GM19240 (cell line): Measurements from ENCODE around the gene MPPED2.

Experiments used
- DNase-seq: peaks from one replicate; pipeline ENCODE4 v3.0.0; 2011; ENCODE audit warnings: low spot score; ENCODE audit not compliant: insufficient read length

The MPPED2 gene

DNA sequence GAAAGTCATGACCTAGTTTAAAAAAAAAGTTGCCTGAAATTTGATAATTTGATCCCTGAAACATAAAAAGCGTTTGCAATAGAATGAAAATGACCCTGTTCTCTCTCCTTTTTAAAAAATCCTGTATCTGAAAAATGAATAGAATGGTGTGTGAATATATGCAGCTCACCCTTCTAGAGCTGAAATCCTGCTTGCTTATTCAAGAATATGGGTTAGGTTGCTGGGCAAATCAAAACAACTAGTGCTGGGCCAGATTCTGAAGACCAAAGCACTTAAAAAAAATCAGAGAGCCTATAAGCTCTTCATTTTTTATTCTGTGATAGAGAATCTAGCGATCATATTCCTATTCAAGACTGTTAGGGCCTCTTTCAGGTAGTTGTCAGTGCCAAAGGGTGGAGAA, 131.6 kb downstream of the MPPED2 start:
- no peak for DNase-seq

DNA sequence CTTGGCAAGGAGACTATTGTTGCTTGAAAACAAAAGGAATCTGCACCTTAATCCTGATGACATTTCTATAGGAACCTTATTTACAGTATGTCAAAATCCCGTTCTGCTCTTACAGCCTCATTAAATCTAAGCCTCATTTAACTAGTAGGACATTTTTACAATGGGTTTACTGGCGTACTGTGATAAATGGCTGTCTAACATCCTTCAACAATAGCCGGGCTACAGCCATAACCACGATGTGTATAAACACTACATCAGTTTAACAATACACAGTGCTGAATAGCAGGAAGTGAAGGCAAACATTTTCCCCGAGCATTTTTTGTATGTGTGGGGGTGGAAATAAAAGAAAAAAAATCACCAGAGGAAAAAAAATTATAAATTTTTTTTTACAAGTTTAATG, 132.0 kb downstream of the MPPED2 start:
- no peak for DNase-seq

DNA sequence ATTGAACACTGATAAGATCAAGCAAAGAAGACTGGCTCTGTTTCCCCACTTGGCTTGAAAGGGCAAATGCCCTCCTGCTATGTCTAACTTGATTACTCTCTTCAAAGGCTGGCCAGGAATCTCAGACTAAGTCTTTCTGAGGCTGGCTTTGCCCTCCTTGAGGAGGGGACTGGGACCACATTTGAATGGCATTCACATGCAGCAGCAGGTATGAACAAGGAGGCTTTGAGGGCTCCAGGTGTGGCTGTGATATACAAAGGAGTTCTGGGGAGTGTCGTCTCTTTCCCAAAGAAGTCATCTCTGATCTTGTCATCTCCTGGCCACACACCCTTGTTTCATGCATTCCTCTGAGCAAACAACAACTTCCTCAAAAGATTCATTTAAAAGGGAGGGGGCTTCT, 132.4 kb downstream of the MPPED2 start:
- no peak for DNase-seq

DNA sequence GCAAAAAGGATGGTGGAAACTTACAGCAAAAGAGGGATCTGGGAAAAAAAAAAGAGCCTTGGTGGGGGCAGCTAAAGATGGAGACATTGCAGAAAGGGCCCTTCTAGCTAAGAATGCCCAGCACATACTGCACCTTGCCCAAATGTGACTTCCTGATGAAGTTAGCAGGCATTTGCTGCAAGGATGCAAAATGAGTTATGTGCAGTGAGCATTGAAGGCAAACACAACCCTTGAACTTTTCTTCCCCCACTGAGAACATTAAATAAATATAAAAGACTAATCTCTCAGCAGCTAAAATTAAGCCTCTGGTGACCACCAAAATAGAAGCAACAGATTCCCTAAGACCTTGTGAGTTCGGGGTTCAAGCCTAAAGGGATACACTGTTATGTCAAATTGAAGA, 133.3 kb downstream of the MPPED2 start:
- DNase-seq: no peak

DNA sequence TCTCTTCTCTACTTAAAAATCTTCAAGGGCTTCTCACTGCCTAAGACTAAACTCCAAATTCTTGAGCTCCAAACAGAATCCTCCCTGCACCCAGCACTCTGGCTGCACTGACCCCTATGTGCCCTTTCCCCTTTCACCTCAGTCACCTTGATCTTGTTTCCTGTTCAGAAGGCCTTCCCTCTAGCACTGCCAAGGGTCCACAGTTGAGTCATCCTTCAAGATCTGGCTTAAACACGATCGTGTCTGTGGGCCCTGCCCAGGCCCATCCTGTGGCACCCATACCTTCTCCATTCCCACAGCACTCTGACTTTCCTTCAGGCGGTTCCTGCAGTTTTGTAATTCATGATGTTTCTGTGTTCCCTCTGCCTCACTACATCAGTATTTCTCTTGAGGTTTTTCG, 134.0 kb downstream of the MPPED2 start:
- DNase-seq: no peak

DNA sequence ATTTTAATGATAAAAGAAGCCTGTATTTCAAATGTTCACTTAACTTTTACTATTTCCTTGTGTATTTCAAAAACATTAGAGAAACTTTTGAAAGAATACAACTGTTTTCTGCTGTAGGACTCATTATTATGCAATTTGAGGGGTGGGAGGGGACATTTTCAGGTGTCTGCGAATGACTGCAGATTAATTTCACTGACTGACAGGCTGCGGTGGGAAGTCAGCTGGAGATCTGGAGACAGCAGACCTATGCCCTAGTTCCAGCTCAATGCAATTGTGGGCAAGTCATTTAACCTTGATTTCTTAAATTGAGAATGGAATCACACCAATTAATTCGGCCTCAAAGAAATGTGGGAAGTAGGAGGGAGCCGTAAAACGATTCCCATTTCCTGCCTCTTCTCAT, 134.5 kb downstream of the MPPED2 start:
- no peak for DNase-seq

DNA sequence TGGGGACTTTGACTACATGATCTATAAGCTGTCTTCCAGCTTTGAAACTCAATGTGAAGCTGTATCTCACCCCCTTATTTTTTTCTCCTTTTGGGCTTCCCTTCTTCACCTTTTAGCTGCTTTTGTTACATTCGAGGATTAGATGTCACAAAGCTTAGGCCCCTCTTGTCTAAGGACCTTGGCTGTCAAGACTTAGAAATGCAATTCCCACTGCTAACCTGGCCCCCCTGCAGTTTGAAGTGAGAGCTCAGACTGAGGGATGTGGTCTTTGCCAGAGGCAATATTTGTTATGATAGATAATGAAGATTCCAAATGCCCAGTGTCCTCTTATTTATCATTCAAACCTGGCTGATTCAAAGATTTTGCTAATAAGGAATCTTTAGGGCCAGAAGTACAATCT, 135.0 kb downstream of the MPPED2 start:
- DNase-seq: no peak

DNA sequence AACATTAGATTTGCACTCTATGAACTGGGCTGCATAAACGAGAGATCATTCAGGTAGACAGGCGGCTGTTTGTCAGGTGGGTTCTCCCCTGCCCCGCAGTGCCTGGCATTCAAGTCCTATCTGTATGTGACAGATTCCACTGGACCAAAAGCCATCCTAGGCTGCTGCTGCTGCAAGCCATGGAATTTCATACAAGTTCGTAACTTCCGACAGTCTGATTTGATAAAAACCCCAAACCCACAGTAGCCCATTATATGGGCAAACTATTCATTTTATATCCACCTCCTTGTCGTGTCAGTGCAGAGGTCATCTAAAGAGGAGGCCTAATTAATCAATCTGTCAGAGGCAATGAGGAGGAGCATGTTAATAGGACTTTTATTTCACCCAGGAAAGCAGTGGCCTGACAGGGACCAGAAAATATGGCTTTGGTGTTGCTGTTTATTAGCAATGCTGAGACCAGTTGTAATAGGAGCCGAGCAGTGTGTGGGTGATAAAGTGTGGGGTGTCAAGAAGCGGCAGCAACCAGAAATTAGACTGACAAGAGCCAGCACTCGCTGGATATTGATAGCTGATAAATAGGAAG, 139.0 kb downstream of the MPPED2 start:
- DNase-seq: no peak

DNA sequence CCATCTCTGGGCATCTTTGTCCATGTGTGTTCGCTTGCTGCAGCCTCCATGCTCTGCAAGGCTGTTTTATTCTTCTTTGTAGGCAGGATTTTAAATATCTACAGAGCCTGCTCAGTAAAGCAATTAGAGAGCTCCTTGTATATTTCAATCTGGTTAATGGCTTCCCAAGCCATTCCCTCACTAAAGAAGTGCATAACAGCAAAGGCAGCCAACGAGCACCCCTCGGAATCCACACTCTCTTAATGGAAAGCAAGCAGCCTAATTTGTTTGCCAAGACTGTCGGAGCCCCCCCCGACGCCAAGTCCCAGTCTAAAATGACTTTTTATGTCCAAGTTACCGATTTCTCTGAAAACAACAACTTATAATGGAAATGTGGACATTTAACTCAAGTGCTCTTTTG, 139.6 kb downstream of the MPPED2 start:
- DNase-seq: no peak

DNA sequence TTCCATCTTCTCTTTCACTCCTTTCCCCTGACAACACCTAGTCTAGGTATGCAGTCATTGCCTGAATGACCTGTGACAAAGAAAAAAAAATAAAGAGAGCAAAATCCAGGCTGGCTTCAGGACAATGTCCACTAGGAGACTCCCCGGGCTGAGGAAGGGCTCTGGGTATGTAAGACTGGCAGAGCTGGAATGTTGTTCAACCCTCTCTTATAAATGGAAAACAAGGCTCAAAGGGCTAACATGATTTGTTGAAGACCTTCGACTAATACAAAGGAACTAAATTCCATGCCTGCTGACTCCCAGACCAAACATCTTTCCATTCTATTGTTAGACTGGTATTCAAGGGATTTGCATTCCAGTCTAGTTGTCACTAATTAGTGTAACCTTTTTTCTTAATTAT, 141.1 kb downstream of the MPPED2 start:
- no peak for DNase-seq

DNA sequence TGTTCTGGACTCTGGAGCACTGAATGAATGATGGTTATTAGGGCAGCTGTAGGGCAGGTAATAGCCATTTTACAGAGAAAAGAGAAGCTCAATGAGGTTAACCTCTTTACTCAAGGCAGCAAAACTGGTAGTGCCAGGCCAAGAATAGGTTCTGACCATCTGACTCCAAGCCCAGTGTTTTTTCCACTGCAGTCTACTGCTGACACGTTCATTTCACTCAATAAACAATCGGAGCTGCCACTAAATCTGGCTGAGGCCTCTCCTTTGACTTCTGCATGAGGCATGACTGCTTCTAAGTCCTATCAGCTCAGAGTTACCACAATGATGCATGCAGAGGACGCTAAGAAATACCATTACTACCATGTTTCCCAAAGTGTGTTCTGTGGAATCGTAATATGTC, 145.6 kb downstream of the MPPED2 start:
- DNase-seq: no peak

DNA sequence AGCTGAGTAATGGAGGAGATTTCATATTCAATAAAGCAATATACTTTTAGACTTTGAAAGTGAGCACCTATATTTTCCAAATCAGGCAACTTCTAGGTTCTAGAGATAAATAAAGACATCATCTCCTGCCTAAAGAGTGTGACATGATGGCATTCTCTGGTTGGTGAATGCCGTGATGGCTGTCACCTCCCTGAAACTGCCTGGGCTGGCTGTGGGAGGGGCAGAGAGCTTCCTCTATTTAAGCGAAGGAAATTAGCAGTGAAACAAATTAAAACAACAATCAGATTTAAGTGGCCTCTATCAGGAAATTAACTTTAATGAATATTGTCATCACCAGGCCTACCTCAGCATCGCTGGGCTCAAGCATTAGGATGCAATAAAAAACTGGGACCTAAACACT, 149.4 kb downstream of the MPPED2 start:
- DNase-seq: no peak

DNA sequence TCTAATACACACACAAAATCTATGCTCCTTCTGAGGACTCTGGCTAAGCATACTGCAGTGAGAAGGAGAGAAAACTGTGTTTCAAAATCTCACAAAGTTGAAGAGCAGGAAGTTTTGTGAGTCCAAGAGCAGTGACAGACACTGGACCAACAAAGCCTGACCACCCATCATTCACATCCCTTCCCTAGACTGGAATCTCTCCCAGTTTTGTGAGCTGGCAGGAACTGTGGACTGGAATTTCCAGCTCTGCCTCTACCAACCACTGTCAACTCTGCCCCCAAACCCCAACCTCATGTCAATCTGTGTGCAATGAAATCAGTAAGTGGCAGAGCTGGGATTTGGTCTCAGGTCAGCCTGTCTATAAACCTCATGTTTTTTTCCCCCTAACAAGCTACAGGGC, 150.7 kb downstream of the MPPED2 start:
- no peak for DNase-seq

DNA sequence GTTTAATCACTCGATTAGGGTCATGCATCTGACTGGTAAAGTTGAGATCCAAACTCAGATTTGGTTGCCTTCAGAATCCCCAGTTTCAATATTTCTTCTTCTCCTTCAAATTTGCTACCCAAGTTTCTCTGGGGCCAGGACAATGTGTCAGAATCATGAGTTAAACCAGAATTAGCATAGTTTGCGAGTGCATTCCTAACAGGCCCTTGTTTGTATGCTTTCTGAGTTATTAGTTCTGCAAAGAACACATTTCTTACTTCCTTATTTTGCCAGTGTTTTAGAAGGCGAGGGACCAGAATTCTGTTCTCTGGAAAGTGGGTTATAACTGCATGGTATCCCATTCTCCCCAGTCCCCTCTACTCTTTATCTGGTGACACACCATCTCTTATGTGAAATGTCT, 151.3 kb downstream of the MPPED2 start:
- no peak for DNase-seq

DNA sequence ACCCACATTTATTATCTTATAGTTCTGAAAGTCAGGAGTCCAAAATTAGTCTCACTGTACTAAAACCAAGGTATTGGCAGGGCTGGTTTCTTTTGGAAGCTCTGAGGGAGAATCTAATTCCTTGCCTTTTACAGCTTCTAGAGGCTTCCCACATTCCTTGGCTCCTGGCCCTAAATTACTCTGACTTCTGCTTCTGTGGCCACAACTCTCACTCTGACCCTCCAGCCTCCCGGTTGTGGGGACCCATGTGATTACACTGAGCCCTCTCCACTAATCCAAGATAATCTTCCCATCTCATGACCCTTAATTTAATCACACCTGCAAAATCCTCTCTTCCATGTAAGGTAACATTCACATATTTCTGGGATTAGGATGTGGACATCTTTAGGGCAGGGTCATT, 152.3 kb downstream of the MPPED2 start:
- no peak for DNase-seq

DNA sequence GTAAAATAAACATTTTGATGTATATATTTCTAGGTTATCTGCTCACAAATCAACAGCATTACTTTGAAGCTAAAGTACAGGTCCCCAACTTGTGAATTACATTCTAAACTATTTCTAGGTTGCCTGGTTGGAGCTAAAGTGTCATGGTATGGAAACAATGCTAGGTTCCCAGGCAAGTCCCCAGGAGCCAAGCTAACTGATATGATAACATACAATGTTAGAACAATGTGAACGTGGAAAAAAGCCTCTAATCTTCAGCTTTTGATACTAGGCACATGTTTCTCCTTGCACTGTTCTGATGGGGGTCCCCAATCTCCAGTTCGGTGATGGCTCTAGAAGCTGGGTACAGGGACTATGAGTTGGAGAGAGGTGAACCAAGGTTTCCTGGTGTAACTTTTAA, 153.4 kb downstream of the MPPED2 start:
- DNase-seq: no peak

DNA sequence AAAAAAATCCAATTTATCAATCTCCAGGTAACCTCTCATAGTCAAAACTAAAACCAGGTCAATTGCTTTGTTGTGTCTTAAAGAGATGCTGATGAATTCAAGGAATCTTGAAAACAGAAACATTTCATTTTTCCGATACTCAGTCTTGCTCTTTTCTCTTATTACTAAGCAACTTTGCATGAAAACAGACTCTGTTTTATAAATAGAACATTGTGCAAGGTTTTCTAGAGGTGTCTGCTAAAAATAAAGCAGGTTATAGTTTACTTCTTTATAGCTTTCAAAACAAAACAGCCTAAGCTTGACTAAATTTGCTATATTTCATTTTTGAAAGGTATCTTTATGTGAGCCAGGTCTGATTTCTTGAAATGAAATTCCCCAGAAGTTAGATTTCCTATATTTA, 154.0 kb downstream of the MPPED2 start:
- DNase-seq: no peak

DNA sequence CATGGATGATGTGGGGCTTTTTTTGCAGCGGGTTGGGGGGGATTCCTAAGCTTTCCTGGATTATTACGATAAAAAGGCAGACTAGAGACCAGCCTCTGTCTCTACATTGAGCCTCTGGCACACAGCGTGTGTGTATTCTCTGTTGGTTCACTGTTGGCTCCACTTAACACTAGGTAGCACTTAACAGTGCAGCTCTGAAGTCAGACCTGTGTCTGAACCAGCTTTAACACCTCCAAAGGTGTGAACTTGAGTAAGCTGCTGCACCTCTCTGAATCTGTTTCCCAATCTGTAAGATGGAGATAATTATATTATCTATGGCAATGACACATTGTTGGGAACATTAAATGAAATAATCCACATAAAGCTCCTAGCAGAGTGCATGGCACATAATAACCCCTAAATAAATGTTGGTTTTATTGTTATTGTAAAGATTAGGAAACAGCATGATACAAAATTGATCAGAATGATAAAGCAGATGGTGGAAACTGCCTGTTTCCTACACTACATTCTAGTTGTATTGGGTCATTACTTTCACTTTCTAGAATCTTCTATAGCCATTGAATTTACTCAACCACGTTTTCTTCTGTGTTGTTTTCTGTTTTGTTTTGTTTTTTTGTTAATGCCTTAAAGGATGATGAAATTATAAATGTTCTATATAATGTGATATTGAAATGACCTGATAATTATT, 154.9 kb downstream of the MPPED2 start:
- no peak for DNase-seq

DNA sequence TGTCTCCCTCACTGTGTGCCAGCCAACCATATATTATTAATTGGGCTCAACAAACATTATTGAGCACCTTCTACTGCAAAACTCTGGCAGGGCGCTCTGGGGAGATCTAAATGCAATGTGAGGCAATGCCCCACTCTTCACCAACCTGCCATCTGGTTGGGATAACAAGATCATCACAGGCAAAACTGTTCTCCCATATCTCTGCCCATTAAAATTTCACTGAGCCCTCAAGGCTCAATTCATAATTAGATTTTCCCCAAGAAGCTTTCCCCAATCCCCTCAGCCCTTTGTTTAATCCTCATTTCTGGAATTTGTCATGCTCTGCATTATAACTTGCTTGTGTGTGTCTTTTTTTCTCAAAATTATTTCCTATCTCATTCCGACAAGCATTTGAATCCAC, 156.6 kb downstream of the MPPED2 start:
- no peak for DNase-seq

DNA sequence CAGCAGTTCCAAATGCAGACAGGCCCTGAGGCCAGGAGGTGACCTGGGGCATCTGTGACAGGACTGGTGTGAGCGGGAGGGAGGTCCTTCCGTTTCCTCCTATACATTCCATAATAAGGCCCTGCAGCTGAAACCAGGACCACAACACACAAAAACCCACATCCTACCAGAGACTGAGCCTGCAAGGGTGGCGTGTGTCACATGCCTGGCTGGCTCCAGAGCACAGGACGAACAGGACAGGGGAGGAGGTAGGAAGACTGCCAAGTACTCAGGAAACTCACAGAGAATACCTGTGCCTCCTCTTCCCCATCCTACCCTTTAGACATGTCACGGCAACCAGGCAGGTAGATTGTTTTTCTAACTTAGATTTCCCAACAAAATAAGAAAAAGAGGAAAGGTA, 159.4 kb downstream of the MPPED2 start:
- no peak for DNase-seq

DNA sequence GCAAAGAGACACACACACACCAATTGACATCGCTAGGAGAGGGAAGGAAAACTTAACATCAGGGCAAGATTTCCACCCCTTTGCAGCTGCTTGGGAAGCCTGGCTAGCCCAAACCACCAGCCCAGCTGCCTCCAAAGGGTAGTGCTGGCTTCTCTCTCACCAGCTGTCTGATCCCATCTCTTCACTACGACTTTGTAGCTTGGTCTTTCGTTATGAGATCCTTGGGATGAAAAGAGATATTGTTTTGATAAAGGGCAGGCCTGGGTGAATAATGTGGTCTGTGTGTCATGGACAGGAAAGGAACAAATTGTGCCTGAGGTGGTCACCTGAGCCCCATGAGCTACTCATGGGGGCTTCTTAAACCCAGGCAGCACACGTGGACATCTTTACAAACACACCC, 161.3 kb downstream of the MPPED2 start:
- no peak for DNase-seq

DNA sequence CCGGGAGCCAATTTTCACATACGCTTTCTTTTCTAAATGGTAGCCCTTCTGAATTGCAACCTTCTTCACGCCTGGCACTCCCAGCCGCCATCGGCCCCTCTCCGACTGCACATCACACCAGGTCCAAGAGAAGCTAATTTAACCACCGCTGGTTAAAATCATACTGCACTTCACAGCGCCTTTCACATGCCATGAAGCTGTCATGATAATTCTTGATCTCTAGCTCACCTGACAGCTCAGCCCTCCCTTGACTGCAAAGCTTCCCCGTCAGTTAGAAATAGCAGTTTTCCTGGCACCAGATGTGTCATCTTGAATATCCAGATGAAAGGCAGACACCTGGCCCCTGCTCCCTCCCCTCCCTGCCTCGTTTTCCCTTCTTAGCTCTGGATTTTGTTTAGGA, 161.8 kb downstream of the MPPED2 start:
- DNase-seq: no peak

DNA sequence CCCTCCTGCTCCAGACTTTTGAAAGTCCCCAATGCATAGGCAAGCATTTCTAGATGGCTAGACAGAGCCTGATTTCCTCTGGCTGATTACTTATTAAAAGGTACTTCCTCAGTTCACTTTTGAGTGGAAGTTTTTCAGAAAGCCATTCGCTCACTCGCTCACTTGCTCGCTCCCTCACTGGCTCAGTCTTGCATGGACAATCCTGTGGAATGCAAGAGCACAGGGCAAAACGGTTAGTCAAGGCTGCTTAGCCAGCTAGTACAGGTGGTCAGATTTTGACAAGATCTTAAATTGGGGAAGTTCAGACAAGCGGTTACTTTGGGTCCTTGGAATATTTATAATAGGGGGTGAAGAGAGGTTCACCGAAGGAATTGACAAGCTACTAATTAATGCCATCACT, 162.3 kb downstream of the MPPED2 start:
- DNase-seq: no peak

DNA sequence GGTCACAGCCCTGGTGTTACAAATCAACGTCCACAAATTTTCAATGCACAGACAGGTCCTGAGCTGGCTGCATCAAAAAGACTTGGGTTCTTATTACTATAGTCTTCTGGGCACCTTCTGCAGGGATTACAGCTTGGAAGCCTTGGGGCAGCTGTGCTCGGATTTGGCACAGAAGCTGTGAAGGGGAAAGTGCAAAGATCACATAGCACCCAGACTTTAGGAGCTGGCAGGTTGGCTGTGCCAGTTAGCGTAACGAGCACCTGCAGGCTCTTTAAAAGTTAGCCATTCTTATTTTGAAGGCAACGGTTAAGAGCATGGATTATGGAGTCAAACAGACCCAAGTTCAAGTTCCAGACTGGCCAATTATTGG, 162.9 kb downstream of the MPPED2 start:
- DNase-seq: no peak
